Pancreas (tissue), 10 donors: Measurements from ENCODE around the gene UBN1. TPM values are rescaled to one million over a fixed set of nuclear protein-coding genes. Genes with fewer than 3 reads are reported as not detected.

Experiments
- ATAC-seq, 4 donors: fragments of 200-7000 bp; cut with Tn5 transposase; one replicate each; pipeline versions ENCODE4 v1.8.0 to v1.9.1; 2020; ENCODE audit warnings: mild to moderate bottlenecking in 4 of 4, moderate library complexity in 4 of 4
- DNase-seq, 6 donors: peaks; one replicate each; pipeline ENCODE4 v3.0.0-alpha.2; 2020
- FAIRE-seq: peaks from 2 replicates; lab custom pipeline; 2012; peaks lifted over from hg19 to GRCh38; lab: Jason Lieb, UNC
- H3K27ac ChIP-seq, 4 donors: fragments of 200-600 bp; sonication (generic); 1 replicate in 3 of 4; 2 replicates in 1 of 4; pipeline versions ENCODE4 v1.5.0 to v1.8.0; 2020
- H3K27me3 ChIP-seq, 4 donors: fragments of 200-600 bp; one replicate each; pipeline ENCODE4 v1.8.0; 2021
- H3K36me3 ChIP-seq, 3 donors: fragments of 200-600 bp; sonication (generic) in 1 of 3; one replicate each; pipeline versions ENCODE4 v1.5.0 to v1.8.0; 2020 to 2021
- H3K4me1 ChIP-seq, 3 donors: fragments of 200-600 bp; one replicate each; pipeline ENCODE4 v1.8.0; 2021
- H3K4me3 ChIP-seq, 4 donors: fragments of 200-600 bp; sonication (generic) in 2 of 4; one replicate each; pipeline versions ENCODE4 v1.5.0 to v1.8.0; 2020 to 2021
- H3K9me3 ChIP-seq, 4 donors: fragments of 200-600 bp; one replicate each; pipeline ENCODE4 v1.8.0; 2021
- CTCF ChIP-seq, 4 donors: fragments of 200-600 bp; sonication (generic) in 3 of 4; IDR thresholded peaks; one replicate each; pipeline versions ENCODE4 v1.5.0 to v1.8.0; 2021; ENCODE audit warnings: antibody characterized with exemption in 4 of 4
- WGBS, 2 donors: extraction: QIAGEN DNeasy Blood & Tissue Kit; methylation state at CpG; one replicate each; pipeline ENCODE4 v1.1.7; 2013; 5-methylcytosine and 5-hydroxymethylcytosine counted together
- intact Hi-C, 3 donors: fragments of 100-400 bp; cut with DNase I; formaldehyde crosslinking; loops; one replicate each; pipeline versions ENCODE4 v1.11.1 to v1.14.2; 2022
- polyA plus RNA-seq, 2 donors: library from polyadenylated mRNA; stranded (reverse); fragments of 200-250 nt; gene quantifications; one replicate each; pipeline ENCODE4 v1.2.3, GENCODE V29; 2013
- total RNA-seq, 6 donors: library from RNA; stranded (reverse); fragmentation: NEBNext Ultra II Directional in 4 of 6; extraction: Animal tissue kit (Norgen Biotek cat#: 25700) in 4 of 6; gene quantifications; one replicate each; pipeline versions ENCODE4 v1.2.1 to v1.2.4, GENCODE V29; 2021 to 2023
- donor health status: healthy with polysubstance abuse.
- donor health status: DM: no; HTN: no; CAD: no; lungs with moderate emphysema.
- donor health status: DM: no; HTN: no; CAD: no.
- donor health status: control.
- donor health status: control.
- donor health status: Bipolar disorder and iron deficiency.
- donor health status: DM: yes; HTN: yes; CAD: no.
- donor health status: DM: no; HTN: no; CAD: no.
- donor health status: DM: no; HTN: no; CAD: no.
- donor health status: DM: yes; HTN: yes; CAD: no.

The UBN1 gene
- total and polyA plus RNA-seq, 8 donors: 8.0 to 17.3 (median 10.9) TPM

- H3K4me3 ChIP-seq: no peak overlapping the region
- no peak for DNase-seq
- peaks cover 0 to 58% (median 26%) of the 10 kb centered on the region in 3 donors for H3K36me3 ChIP-seq
- no peak for TF ChIP-seq CTCF (IDR thresholded peaks at IDR 0.05)
- H3K9me3 ChIP-seq: no peaks in the 10 kb centered on the region
- H3K4me1 ChIP-seq: no peaks in the 10 kb centered on the region
- ATAC-seq: no peak
- 93% methylated on average over 11 of the region's 11 CpGs for WGBS, 2 donors
- no peak for FAIRE-seq
- no peaks in the 10 kb centered on the region for H3K27me3 ChIP-seq
- H3K27ac ChIP-seq: no peak overlapping the region
- intact Hi-C loops: no loop called here
Observed at GRCh38 chr16:4828567-4829321, 18.5 kb upstream of the UBN1 start.

DNA sequence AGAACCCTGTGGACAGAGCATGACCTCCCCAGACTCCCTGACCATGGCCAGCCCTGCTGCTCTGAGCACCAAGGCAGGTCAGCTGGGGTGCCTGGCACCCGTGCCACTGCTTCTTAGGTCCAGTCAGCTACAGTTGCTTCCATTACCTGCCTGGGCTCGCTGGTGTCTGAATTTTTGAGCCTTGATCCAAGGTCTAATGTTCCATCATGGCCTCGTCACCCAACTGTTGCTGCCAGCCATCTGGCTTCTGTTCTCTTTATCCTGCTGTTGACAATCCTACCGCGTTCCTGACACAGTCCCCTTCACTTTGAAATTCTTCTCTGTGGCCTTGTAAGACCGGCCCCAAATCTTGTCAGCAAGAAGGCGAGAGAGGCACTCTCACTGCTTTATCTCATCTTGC, 16.9 kb upstream of the UBN1 start:
- Histone ChIP-seq H3K36me3 (peaks cover 0 to 54% (median 26%) of the 10 kb centered on the region in 3 donors), H3K4me3 (no peak overlapping the region), H3K27me3 (no peaks in the 10 kb centered on the region), H3K9me3 (no peaks in the 10 kb centered on the region), H3K27ac (no peak overlapping the region), H3K4me1 (no peaks in the 10 kb centered on the region)
- TF ChIP-seq CTCF (IDR thresholded peaks at IDR 0.05): no peak
- DNase-seq (no peak), FAIRE-seq (no peak), ATAC-seq (no peak)
- intact Hi-C loops: no loop called here
- 87 to 91% methylated on average over 7 of the region's 7 CpGs for WGBS, 2 donors

DNA sequence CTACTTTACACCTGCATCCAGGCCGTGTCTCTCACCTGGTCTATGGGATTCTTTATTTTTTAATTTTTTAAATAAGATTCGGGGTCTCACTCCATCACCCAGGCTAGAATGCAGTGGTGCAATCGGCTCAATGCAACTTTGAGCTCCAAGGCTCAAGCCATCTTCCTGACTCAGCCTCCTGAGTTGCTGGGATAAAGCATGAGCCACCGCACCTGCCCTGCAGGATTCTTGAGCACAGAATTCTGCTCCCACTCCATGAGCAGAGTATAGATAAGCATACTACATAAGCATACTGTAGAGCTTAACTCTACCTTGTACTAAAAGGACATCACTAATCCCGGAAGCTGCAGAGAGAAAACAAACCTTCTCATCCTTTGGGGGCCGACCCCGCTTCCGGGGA, 15.7 kb upstream of the UBN1 start:
- DNase-seq: no peak
- Histone ChIP-seq H3K4me1 (no peaks in the 10 kb centered on the region), H3K36me3 (peaks cover 0 to 51% (median 26%) of the 10 kb centered on the region in 3 donors), H3K27ac (no peak overlapping the region), H3K4me3 (no peak overlapping the region), H3K27me3 (no peaks in the 10 kb centered on the region), H3K9me3 (no peaks in the 10 kb centered on the region)
- ATAC-seq: no peak
- intact Hi-C loops: no loop called here
- TF ChIP-seq CTCF (IDR thresholded peaks at IDR 0.05): no peak
- no peak for FAIRE-seq
- 86 to 93% methylated on average over 8 of the region's 8 CpGs for WGBS, 2 donors

DNA sequence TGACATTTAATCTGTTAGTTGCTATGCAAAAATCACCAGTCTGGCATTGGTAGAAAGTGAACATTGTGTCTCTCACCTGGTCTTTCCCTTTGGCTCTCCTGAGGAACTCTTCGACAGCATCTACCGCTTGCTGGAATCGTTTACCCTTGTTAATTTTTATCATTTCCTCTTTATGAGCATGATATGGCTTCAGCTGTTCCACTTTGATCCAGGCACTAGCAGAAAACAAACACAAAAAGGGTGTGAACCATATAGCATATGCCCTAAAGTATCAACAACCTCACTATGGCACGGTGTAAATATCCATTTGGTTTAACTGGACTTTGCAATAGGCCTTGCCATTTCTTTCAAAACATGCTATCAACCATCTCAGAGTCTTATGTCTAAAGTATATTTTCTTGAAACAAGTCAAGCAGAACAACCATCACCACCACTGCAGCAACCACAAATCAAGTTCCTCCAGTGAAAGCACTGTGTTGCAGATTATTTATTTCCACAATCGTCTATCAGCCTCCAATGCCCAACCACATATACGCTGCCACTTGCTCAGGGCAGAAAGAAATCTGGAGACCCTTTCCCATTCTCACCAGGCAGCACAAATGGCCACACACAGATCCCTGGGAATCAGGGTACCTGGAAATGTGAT, 14.5 kb upstream of the UBN1 start:
- no peak for TF ChIP-seq CTCF (IDR thresholded peaks at IDR 0.05)
- Histone ChIP-seq H3K27me3 (no peaks in the 10 kb centered on the region), H3K27ac (no peak overlapping the region), H3K4me3 (no peak overlapping the region), H3K4me1 (no peaks in the 10 kb centered on the region), H3K9me3 (no peaks in the 10 kb centered on the region), H3K36me3 (peaks cover 0 to 51% (median 26%) of the 10 kb centered on the region in 3 donors)
- intact Hi-C loops: no loop called here
- FAIRE-seq: no peak
- no peak for ATAC-seq
- WGBS, 2 donors: 74 to 77% methylated on average over 6 of the region's 6 CpGs
- no peak for DNase-seq

- H3K27me3 ChIP-seq: no peaks in the 10 kb centered on the region
- FAIRE-seq (no peak), DNase-seq (no peak), ATAC-seq (no peak)
- H3K4me3 ChIP-seq: no peak overlapping the region
- no peaks in the 10 kb centered on the region for H3K9me3 ChIP-seq
- H3K4me1 ChIP-seq: no peaks in the 10 kb centered on the region
- intact Hi-C loops: no loop called here
- no peak overlapping the region for H3K27ac ChIP-seq
- 95 to 100% methylated on average over 1 of the region's 1 CpG for WGBS, 2 donors
- H3K36me3 ChIP-seq: peaks cover 0 to 49% (median 26%) of the 10 kb centered on the region in 3 donors
- no peak for TF ChIP-seq CTCF (IDR thresholded peaks at IDR 0.05)
Observed at GRCh38 chr16:4833584-4833983, 13.7 kb upstream of the UBN1 start.
